GM18951 (cell line): Measurements from ENCODE around the gene GSE1.

Experiments
- POLR2A ChIP-seq: IDR thresholded peaks from 4 replicates; pipeline ENCODE4 v1.6.1; 2011; ENCODE audit warnings: mild to moderate bottlenecking; ENCODE audit not compliant: insufficient read length, insufficient read depth; ENCODE audit errors: extremely low read depth
- in situ Hi-C: fragments of 300-500 bp; cut with MboI; formaldehyde crosslinking; loops from one replicate; pipeline ENCODE4 v1.12.0; 2022; ENCODE audit warnings: low sequenced_read_pairs, mixed read lengths, inconsistent platforms; ENCODE audit not compliant: unreplicated experiment

GSE1 gene

DNA sequence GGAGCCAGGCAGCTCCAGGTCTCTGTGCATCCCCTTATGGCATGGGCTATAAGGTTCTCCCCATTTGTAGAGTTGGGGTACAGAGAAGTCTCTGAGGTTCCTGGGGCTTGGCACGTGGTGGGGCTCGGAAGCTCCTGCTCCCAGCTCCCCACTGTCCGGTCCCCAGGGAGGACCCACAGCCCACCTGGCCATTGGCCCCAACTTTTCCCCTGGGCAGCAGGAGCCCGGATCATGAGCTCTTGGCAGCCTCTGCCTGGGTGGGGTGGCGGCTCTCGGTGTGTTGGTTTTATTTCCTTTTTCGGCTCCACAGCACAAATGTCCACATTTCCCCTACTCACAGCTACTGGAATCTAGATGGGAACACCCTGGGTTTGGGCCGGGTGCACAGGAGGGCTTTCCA lies 30.5 kb downstream of the GSE1 start:
- in situ Hi-C loops = no loop called here
- TF ChIP-seq POLR2A = no peak

DNA sequence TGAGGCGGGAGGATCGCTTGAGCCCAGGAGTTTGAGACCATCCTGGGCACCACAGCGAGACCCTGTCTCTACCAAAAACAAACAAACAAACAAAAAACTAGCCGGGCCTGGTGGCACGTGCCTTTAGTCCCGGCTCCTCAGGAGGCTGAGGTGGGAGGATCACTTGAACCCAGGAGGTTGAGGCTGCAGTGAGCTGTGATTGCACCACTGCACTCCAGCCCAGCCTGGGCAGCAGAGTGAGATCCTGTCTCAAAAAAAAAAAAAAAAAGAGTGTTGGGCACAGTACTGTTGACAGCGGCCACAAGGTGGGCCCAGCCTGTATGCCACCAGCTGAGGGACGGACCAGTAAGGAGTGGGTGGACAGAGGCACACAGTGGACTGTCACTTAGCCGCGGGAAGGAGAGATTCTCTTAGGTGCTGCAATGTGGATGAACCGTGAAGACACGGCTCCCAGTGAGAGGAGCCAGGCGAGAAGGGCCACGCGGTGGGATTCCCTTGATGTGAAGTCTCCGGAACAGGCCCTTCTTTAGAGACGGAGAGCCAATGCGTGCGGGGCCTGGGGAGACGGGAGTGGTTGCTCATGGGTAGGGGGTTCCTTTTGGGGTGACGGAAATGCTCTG lies 31.1 kb downstream of the GSE1 start:
- in situ Hi-C loops = no loop called here
- TF ChIP-seq POLR2A = no peak

DNA sequence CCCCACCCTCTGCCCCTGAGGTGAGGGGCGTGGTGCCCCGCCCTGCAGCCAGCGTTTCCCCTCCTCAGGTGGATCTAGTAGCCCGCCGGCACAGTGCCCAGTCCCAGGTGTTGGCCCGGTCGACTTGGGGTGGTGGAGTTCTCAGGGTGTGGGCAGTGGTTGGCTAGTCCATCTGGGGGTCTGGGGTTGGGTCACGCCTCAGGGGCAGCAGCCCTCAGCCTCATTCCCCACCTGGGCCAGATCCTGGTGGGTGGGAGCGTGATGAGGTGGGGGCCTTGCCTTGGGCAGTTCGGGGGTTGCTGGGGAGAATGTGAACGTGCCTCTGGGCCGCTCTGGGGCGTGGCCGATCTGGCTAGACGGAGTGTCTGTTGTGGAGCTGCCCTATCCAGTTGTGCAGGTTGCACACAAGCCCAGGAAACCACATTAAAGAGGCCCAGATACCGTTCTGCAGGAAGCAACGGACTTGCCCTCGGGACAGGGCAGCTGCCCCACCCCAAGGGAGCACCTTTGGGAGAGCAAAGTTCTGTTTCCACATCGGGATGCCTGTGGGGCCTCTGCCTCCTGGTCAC lies 32.0 kb downstream of the GSE1 start:
- no peak for TF ChIP-seq POLR2A
- in situ Hi-C loops = no loop called here

DNA sequence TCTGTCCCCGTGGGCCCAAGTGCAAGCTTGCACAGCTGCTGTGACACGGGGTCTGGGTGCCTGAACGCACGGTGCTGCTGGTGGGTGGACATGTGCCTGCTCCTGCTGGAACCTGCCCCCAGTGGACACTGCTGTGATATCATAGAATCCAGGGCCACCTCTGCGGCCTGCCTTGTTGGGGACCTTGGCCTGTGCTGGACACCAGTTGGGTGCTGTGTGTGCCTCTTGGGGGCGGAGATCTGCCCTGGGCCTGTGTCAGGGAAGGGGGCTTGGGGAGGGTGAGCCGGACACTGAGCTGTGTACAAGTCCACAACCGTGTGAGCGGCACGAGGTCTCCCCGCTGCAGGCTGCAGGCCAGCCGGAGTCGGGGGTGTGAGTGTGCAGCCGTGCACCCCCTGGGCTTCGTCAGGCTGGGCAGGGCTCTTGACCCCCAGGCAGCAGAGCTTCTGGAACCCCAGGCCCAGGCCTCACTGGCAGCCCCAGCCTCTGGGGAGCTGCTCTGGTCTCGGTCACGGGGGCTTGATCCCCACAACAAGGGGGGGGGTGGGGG lies 33.3 kb downstream of the GSE1 start:
- TF ChIP-seq POLR2A = no peak
- in situ Hi-C loops = no loop called here

DNA sequence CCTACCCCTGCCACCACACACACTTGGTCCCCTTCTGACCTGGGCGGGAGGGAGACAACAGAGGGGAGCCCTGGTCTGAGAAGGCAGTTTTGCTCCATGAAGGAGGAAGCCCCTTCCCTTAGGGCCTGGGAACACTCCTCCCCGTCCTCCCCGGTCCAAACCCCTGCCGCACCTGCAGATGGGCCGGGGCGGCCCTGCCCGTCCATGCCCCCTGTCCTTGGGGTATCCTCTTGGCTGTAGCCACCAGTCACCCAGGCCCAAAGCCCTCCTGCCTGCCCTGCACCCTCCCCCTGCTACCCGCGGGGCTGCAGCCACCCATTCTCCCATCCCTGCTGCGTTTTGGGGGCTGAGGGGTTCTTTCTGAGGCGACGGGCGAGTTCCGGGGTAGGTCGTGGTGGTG lies 33.9 kb downstream of the GSE1 start:
- in situ Hi-C loops = no loop called here
- no peak for TF ChIP-seq POLR2A

DNA sequence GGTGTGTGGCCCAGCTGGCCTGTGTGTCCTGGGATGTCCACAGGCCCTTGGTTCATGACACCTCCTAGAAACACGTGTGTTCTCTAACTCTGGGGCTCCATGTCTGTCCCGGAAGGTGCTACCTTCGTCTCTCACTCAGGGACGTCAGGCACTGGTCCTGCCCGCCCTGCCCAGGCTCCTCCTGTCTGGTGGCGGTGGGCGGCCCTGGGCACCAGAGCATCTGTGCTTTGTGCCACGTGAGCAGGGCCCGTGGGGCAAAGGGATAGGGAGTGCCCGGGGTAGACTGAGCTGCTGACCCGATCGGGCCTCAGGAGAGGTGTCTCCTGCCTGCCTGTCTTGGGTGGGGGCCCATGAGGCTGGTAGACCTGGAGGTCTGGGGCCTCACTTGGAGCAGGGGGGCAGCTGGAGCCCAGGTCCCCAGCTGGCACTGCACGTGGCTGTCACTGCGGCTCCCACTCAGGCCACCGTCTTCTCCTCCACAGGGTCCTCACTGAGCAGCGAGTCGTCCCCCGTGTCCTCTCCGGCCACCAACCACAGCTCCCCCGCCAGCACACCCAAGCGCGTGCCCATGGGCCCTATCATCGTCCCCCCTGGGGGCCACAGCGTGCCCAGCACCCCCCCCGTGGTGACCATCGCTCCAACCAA lies 35.1 kb downstream of the GSE1 start:
- in situ Hi-C loops = no loop called here
- no peak for TF ChIP-seq POLR2A

DNA sequence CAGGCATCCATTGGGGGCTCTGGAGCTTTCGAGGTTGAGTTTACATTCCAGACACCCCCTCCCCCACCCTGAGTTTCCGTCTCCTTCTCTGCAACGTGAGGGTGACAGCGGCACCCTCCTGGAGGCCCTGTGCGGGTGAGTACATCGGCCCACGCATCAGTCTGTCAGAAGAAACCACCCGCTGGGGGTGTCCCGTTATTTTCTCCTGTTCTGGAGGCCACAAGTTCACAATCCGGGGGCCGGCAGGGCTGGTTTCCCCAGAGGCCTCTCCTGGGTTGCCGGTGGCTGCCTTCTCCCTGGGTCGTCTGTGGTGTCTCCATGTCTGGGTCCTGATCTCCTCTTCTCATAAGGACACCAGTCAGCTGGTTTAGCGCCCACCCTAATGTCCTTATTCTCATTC lies 35.7 kb downstream of the GSE1 start:
- in situ Hi-C loops = no loop called here
- no peak for TF ChIP-seq POLR2A

DNA sequence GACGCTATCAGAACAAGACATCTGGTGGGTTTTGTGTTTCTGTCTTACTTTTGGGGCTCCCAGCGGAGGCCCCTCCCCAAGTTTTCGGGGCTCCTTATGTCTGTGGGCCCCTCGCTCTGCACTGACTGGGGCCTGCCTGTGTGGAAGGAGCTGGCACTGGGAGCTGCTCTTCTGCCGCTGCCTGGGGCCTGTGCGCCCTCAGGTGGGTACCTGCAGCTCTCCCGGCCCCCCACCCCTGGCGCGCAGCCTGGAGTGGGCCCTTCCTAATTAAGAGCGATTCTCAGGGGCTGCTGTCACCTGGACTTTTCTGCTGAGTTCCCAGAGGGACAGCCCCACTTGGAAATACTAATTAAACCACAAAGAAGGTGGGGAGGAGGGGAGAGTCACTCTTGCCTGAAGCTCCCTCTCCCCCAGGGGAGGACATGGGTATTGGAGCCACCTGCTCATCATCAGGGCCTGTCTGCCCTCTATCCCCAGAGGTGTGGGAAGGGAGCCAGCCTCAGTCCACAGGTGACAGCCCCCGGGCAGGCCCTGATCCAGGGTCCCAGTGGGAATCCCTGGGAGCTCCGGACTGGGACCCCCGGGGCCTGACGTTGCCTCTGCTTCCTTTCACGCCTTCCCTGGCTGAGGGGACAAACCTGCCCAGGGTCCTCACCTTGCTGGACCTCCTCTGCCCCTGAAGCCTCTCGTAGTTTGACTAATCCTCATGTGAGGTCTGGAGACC lies 36.5 kb downstream of the GSE1 start:
- no peak for TF ChIP-seq POLR2A
- in situ Hi-C loops = no loop called here

DNA sequence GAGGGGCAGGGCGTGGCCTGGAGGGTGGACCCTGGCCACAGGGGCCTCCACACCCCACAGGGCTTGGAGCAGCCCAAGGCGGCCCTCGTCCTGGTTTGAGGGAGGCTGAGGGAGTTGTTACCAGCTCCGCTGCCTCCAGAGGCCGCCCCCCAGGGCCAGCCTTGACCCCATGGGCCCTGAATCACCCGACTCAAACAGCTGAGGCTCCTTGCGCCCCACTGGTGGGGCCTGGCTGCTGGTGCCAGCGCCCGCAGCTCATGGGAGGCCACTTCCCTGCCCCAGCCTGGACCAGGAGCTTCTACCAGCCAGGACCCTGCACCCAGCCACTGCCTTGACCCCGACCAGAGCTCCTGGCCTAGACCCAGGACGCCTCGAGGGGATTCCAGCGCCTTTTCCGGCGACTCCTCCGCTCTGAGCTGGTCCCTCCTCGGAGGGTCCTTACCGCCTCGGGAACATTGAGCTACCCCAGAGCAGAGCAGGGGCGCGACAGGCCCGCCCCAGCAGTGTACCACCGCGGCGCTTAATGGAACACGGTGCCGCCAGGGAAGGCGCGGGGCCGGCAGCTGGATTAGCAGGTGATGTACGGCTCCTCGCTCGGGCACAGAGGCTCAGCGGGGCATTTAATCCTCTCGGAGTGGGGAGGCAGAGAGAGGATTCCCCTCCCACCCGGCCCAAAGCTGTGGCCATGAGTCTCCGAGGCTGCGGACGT lies 37.2 kb downstream of the GSE1 start:
- no peak for TF ChIP-seq POLR2A
- in situ Hi-C loops = no loop called here

DNA sequence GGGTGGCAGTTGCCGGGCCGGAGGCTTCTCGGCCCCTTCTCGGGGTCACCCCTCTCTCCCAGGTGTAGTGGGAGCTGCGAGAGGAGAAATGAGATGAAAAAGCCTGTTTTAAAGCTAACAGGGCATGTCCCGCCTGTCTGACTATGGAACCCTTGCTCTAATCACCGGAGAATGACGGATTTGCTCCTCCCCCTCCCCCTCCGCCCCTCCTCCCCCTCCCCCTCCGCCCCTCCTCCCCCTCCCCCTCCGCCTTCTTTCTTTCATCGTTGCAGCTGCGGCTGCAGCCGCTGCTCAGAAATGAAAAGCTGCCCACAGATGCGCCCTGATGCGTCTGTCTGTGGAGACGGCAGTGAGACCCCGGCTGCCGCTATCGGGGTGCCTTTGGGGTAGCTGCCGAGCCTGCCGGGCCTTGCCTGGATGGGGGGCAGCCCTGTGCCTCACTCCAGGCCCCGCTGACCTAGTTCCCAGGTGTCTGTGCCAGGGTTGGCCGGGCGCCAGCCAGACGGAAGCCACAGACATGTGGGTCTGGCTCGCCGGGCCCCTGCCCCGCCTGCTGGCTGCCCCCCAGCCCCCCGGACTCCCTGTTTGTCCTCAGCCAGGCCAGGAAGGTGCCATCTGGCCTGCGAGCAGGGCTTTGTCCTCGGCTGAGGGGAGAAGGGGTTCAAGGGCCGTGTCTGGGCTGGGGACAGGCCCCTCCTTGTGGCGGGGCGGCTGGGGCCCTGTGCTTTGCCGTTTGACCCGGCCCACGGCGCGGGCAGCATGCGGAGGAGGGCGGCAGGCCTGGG lies 37.9 kb downstream of the GSE1 start:
- in situ Hi-C loops = no loop called here
- no peak for TF ChIP-seq POLR2A

DNA sequence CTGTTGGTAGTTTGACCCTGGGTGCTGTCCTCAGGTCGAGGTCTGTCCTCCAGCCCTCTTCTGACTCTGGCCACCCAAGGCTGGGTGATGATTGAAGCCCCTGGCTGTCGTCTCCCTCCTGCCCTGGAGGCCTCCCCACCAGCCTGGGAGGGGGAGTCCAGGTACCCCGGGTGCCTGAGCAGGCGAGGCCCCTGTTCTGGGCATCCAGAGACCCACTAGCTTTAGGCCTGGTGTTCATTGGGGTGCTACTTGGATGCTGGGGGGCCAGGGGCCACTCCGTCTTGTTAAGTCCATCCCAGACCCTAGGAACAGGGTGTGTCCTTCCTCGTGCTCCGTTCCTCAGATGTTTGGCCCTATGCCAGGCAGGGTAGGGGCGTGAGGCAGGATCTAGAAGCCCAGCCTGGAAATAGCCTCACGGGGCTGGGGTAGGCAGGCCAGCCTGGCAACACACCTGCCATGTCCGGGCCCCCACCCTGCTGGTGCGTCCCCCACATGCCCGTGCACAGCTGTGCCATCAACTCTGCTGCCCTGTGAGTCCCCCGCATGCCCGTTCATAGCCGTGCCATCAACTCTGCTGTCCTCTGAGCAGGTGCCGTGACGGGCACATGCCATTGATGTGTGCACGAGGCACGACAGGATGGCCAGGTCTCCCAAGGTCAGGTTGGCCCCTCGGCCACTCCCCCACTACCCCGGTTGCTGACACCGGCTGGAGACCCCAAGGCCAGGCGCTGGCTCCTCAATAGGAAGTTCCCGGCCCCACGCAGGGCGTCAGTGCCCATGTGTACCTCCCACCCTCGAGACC lies 38.7 kb downstream of the GSE1 start:
- TF ChIP-seq POLR2A = no peak
- in situ Hi-C loops = no loop called here

DNA sequence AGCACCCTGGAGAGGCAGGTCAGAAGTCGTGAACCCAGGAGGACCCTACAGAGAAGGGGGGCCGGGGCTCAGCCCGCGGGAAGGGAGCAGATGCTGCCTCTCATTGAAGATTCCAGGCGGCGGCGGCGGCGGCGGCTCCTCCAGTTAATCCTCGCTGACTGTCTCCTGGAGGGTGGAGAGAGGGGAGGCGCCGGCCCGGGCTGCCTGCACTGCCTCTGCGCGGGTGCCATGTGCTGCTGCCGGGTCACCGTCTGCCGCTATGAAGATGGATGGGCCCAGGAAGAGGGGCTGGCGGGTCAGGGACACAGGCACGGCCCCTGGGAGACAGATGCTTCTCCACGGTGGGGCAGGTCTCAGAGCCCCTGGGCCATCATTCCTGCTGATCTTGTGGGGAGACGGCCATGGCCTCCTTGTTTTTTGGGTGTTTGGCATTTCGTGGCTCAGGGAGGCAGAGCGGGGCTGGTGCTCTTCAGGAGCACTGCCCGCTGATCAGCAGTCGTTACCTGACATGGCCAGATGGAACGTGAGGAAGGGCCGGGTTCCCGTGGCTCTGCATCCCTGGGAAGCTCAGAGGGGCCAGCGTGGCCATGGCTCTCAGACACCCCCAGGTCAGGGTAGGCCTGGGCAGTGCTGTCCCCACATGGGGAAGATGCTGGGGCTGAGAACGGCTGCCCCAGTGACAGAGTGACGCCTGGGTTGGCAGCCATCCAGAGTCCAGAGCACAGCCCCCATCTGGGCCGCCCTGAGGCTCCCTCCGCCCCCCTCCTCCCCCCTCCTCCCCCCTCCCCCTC lies 39.5 kb downstream of the GSE1 start:
- in situ Hi-C loops = no loop called here
- no peak for TF ChIP-seq POLR2A
